Hepatic stellate cell (primary cell): ENCODE measurements around the gene KLB.

Source experiments
- DNase-seq: peaks from one replicate; pipeline ENCODE4 v3.0.0; 2011; ENCODE audit warnings: low spot score

KLB gene

GRCh38 chr4:39464886-39465501 is 58.3 kb downstream of the KLB start:
- peak; percentile 90 for DNase-seq

GRCh38 chr4:39466747-39467146 is 60.0 kb downstream of the KLB start:
- no peak for DNase-seq

GRCh38 chr4:39467464-39467863 is 60.7 kb downstream of the KLB start:
- no peak for DNase-seq

- DNase-seq = peak; percentile 59
These were observed 62.8 kb downstream of the KLB start for GRCh38 chr4:39469429-39470077.

GRCh38 chr4:39470402-39470801 is 63.7 kb downstream of the KLB start:
- DNase-seq = no peak

- no peak for DNase-seq
These were observed 65.7 kb downstream of the KLB start for GRCh38 chr4:39472396-39472795.

DNA sequence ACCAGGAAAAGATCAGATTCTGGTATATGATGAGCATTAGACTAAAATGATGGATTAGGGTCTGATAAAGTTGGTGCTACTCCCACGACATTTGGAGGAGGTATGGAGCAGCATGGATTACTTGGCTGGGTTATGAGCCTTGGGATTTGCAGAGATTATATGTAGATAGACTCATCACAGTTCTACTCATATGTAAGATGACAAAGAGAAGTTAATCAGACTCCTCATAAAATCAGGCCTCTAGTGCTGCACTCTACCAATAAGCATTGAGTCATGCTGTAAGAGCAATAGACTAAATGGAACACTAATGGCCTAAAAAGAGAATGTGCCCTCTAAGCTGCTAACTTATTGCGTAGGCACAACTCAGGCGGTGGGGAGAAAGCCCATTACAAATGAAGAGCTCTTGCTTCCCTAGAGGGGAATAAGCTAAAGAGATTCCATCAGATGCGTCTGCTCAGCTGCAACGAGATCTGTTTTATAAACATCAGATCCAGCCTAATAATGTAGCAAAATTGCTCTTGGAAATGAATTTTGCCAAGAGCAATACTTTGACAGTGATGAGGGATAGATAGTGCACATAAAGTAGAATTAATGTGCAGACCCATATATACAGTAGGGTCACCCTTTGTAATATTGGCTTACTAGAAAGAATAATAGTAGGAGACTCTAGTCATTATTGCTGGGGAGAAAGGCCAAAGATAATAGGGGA is 69.6 kb downstream of the KLB start:
- DNase-seq = no peak

DNA sequence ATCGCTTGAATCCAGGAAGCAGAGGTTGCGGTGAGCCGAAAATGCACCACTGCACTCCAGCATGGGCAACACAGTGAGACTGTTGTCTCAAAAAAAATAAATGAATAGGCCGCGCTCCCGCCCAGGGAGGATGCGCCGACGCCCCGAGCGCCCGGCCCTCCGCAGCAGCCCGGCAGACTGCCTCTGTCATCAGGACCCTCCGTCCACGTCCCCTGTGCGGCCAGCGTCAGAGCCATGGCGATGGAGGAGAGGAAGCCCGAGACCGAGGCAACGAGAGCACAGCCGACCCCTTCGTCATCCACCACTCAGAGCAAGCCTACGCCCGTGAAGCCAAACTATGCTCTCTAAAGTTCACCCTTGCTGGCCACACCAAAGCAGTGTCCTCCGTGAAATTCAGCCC is 73.5 kb downstream of the KLB start:
- no peak for DNase-seq

GRCh38 chr4:39480902-39481695 is 74.4 kb downstream of the KLB start:
- no peak for DNase-seq

DNA sequence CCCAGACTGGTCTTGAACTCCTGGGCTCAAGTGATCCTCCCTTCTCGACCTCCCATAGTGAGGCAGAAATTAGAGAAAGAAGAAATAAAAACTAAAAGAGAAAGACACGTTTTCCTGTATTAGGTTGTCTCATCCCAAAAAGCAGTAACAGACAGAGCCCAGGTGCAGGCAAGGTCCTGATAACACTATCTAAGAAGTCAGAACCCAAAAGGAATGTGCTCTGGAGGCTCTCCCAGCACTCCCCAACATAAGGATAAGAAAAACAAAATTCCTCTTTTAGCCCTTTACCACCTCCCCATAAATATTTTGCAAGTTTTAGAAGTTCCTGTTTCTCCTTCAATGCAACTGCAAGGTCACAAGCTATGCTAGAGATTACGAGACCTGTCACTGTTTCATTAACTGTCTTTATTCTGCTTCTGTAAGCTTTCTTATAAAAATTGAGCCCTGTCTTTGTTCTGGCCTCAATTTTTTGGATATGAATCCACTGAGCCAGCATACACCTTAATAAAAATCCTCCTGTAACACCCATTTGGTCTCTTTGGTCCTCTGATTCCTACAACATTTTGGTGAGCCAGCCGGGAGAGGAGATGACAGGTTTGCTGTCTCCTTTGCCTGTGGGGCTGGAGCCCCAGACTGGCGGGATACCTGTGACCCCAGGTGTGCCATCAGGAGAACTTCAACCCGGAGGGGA is 78.0 kb downstream of the KLB start:
- DNase-seq = no peak

GRCh38 chr4:39486221-39486804 is 79.6 kb downstream of the KLB start:
- no peak for DNase-seq

DNA sequence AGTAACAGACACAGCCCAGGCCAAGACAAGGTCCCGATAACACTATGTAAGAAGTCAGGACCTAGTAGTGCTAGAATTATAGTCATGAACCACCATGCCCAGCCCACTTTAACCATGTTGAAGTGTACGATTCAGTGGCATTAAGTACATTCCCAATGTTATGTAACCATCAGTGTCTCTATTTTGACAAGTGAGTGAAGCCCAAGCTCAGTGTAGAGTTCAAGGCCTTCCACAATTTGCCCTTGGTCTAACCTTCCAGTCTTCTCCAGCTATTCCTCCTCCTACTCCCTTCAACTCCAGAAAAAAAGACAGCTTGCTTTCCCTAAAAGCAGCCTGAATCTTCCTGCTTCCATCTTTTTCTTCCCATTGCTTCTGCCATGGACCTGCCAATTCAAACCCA is 83.6 kb downstream of the KLB start:
- no peak for DNase-seq

- no peak for DNase-seq
These were observed 87.6 kb downstream of the KLB start for GRCh38 chr4:39494354-39494753.

DNA sequence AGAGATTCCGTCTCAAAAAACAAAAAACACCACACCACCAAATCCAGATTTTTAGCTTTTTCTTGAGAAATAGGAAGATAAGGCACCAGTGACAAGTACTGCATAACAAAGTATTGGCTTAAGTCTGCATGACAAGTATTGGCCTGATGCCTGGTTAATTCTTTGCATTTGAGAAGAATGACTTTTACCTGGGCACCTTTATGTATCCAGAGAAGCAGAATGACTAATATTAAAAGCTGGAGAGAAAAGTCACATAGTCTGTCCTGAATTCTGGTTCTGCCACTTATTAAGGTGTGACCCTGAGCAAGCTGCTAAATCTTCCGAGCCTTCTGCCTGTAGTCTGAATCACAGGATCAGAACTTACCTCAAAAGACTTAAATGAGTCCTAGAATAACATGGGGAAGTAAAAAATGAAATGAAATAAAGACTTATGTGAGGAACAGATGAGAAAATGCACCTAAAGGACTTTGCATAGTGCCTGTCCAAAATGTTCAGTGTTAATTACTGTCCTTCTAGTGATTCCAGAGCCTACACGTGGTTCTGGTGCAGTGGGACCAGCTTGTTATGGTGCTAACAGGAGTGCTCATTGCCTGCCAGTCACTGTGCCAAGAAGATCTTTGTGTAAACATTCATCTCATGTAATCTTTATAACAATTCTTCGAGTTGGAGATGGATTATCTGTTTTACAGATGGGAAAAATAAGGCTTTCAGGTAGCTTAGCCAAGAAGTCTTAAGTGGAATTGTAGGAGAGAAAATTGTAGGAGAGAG is 88.9 kb downstream of the KLB start:
- DNase-seq = no peak

DNA sequence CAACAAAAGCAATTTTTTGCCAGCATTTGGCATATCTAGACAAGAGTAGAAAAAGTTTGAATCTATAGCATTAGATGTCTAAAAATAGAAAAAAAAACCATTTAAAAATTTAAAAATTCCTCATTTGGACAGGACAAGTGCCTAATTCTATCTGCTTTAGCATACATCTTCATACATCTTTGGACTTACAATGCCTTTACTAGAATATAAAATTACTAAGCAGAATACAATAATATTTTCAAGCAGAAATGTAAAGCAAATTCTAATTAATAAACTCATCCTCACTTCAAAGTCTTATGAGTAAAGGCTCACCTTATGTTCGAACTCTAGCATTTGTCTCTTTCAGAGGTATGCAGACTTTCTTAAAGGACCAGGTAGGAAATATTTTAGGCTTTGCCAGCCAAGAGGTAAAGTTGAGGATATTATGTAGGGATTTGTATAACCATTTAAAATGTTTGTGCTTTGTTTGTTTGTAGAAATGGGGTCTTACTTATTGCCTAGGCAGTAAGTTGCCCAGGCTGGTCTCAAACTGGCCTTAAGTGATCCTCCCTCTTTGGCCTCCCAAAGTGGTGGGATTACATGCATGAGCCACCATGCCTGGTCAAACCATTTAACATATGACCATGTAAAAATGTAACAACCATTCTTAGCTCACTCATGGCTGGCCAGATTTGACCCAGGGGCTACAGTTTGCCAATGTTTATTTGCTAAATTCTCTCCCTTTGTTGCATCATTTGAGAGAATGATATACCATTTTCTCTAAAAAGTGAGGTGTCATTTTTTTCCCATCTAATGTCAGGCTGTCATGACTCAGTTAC is 91.4 kb downstream of the KLB start:
- no peak for DNase-seq

DNA sequence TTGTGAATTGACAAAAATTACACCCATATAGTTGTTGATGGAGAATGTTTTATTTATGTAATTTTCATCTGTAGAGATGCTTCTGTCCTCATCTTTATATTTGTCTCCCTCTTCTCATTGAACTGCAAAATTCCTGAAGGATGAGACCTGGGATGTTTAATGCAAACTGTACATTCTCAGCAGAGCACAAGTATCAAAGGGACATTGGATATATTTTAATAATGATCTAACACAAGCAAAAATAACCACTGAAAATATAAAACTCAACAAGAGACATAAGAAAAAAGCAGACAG is 91.9 kb downstream of the KLB start:
- DNase-seq = no peak
